HEK293 (cell line): ENCODE measurements around the gene FOXN1.

Source experiments
- CTCF ChIA-PET: fragments of 350-600 bp; formaldehyde crosslinking; extraction: SDS; loops from one replicate; lab custom pipeline; 2021; ENCODE audit warnings: antibody characterized with exemption; lab: Yijun Ruan, JAX
- POLR2A ChIA-PET: fragments of 300-600 bp; formaldehyde crosslinking; extraction: SDS; loops from one replicate; lab custom pipeline; 2020; ENCODE audit warnings: antibody characterized with exemption, inconsistent platforms; lab: Yijun Ruan, JAX
- H3K27ac ChIP-seq: fragments of 200-500 bp; sonication (Bioruptor generic); 2 replicates; pipeline ENCODE4 v1.5.1; 2014; ENCODE audit warnings: low read depth, low read length, control low read depth, inconsistent platforms; ENCODE audit errors: extremely low read depth
- H3K36me3 ChIP-seq, 2 experiments: fragments of 200-500 bp in 1 of 2; sonication (Bioruptor generic) in 1 of 2; 1 replicate in 1 of 2; 2 replicates in 1 of 2; pipeline ENCODE4 v1.5.1; 2014 to 2017; ENCODE audit warnings: inconsistent platforms in 2 of 2, low read length in 2 of 2; ENCODE audit not compliant: control insufficient read depth in 2 of 2, insufficient read depth in 1 of 2
- H3K4me1 ChIP-seq: fragments of 200-500 bp; sonication (Bioruptor generic); 2 replicates; pipeline ENCODE4 v1.5.1; 2014; ENCODE audit warnings: mild to moderate bottlenecking, low read length, inconsistent platforms; ENCODE audit not compliant: control insufficient read depth, insufficient read depth
- H3K4me3 ChIP-seq: 2 replicates; pipeline ENCODE4 v1.5.1; 2011; ENCODE audit warnings: low read depth, mild to moderate bottlenecking, control low read depth, low read length, moderate library complexity
- H3K9me3 ChIP-seq: fragments of 200-500 bp; sonication (Bioruptor generic); 2 replicates; pipeline ENCODE4 v1.5.1; 2014; ENCODE audit warnings: low read depth, low read length, inconsistent platforms; ENCODE audit not compliant: control insufficient read depth, insufficient read depth
- KLF8 ChIP-seq: fragments of 450-650 bp; formaldehyde crosslinking; IDR thresholded peaks from 2 replicates; pipeline ENCODE4 v1.5.1; 2016; ENCODE audit warnings: missing biosample characterization, missing genetic modification characterization
- MYNN ChIP-seq: fragments of 450-650 bp; formaldehyde crosslinking; IDR thresholded peaks from 2 replicates; pipeline ENCODE4 v1.5.1; 2016; ENCODE audit warnings: missing biosample characterization, missing genetic modification characterization, borderline replicate concordance
- OVOL3 ChIP-seq: fragments of 450-650 bp; formaldehyde crosslinking; IDR thresholded peaks from 2 replicates; pipeline ENCODE4 v1.5.1; 2016; ENCODE audit warnings: missing biosample characterization, missing genetic modification characterization
- SCRT1 ChIP-seq: fragments of 450-650 bp; formaldehyde crosslinking; IDR thresholded peaks from 2 replicates; pipeline ENCODE4 v1.5.1; 2016; ENCODE audit warnings: missing biosample characterization, missing genetic modification characterization, borderline replicate concordance
- ZNF10 ChIP-seq: fragments of 450-650 bp; formaldehyde crosslinking; IDR thresholded peaks from 2 replicates; pipeline ENCODE4 v1.5.1; 2017; ENCODE audit warnings: missing biosample characterization, missing genetic modification characterization
- ZNF174 ChIP-seq: fragments of 450-650 bp; formaldehyde crosslinking; IDR thresholded peaks from 2 replicates; pipeline ENCODE4 v1.5.0; 2017; ENCODE audit warnings: missing biosample characterization, mild to moderate bottlenecking, missing genetic modification characterization
- ZNF223 ChIP-seq: fragments of 450-650 bp; formaldehyde crosslinking; IDR thresholded peaks from 2 replicates; pipeline ENCODE4 v1.5.1; 2016; ENCODE audit warnings: missing biosample characterization, missing genetic modification characterization
- ZNF416 ChIP-seq: fragments of 450-650 bp; formaldehyde crosslinking; IDR thresholded peaks from 2 replicates; pipeline ENCODE4 v1.5.1; 2016; ENCODE audit warnings: missing biosample characterization, missing genetic modification characterization
- ZNF529 ChIP-seq: fragments of 450-650 bp; formaldehyde crosslinking; IDR thresholded peaks from 2 replicates; pipeline ENCODE4 v1.5.1; 2017; ENCODE audit warnings: missing genetic modification characterization, missing biosample characterization; ENCODE audit not compliant: insufficient replicate concordance
- ZNF548 ChIP-seq: fragments of 450-650 bp; formaldehyde crosslinking; IDR thresholded peaks from 2 replicates; pipeline ENCODE4 v1.5.1; 2016; ENCODE audit warnings: missing biosample characterization, missing genetic modification characterization
- ZNF571 ChIP-seq: fragments of 450-650 bp; formaldehyde crosslinking; IDR thresholded peaks from 2 replicates; pipeline ENCODE4 v1.5.0; 2017; ENCODE audit warnings: missing biosample characterization, missing genetic modification characterization
- ZNF623 ChIP-seq: fragments of 450-650 bp; formaldehyde crosslinking; IDR thresholded peaks from 2 replicates; pipeline ENCODE4 v1.5.1; 2016; ENCODE audit warnings: missing biosample characterization, missing genetic modification characterization
- ZNF830 ChIP-seq: fragments of 450-650 bp; IDR thresholded peaks from 2 replicates; pipeline ENCODE4 v1.5.0; 2018; ENCODE audit warnings: missing biosample characterization, missing genetic modification characterization, low read depth, mild to moderate bottlenecking, moderate library complexity
- ZXDB ChIP-seq: fragments of 450-650 bp; formaldehyde crosslinking; IDR thresholded peaks from 2 replicates; pipeline ENCODE4 v1.5.1; 2016; ENCODE audit warnings: missing biosample characterization, missing genetic modification characterization
- TF ChIP-seq, protein P1 (sequence below): fragments of 450-650 bp; formaldehyde crosslinking; IDR thresholded peaks from 2 replicates; pipeline ENCODE4 v1.5.1; 2017; ENCODE audit warnings: missing biosample characterization, missing genetic modification characterization
- TF ChIP-seq, protein P2 (sequence below): fragments of 450-650 bp; formaldehyde crosslinking; IDR thresholded peaks from 2 replicates; pipeline ENCODE4 v1.5.1; 2016; ENCODE audit warnings: missing biosample characterization, missing genetic modification characterization
- TF ChIP-seq, protein P3 (sequence below): fragments of 450-650 bp; formaldehyde crosslinking; IDR thresholded peaks from 2 replicates; pipeline ENCODE4 v1.5.1; 2016; ENCODE audit warnings: missing biosample characterization, missing genetic modification characterization, borderline replicate concordance
- TF ChIP-seq, protein P4 (sequence below): fragments of 450-650 bp; formaldehyde crosslinking; conservative IDR thresholded peaks from 2 replicates; pipeline ENCODE4 v1.5.1; 2016; ENCODE audit warnings: low read depth, missing biosample characterization, missing genetic modification characterization

FOXN1 gene

DNA sequence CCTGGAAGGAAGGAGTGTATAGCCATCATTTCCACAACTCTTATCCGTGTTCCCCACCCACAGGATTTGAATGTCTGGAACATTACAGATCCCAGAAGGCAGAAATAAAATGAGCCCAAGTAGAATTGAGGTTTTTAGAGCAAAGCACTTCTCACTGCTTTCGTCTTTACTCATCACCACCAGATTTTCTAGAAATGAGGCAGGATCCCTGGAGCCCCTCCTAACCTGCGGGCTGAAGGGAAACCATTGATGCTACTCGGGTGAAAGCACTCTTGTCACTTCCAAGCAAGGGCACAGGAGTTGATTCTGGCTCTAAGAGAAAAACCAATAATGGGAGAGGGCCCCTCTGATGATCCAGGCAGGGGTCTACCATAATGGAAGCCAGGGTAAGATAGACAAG lies 73.4 kb downstream of the FOXN1 start:
- Histone ChIP-seq H3K9me3 (no peaks in the 10 kb centered on the region), H3K27ac (no peak overlapping the region), H3K4me3 (no peak overlapping the region), H3K36me3 (peaks cover 49 to 79% of the 10 kb centered on the region in 2 experiments), H3K4me1 (no peaks in the 10 kb centered on the region)
- TF ChIP-seq ZXDB (tag by site-specific recombination), result no peak
- TF ChIP-seq ZNF548 (tag by site-specific recombination), result no peak
- no peak for TF ChIP-seq ZNF571 (tag by site-specific recombination)
- TF ChIP-seq ZNF529 (tag by site-specific recombination), result no peak
- TF ChIP-seq ZNF623, result no peak
- TF ChIP-seq, protein P1, sequence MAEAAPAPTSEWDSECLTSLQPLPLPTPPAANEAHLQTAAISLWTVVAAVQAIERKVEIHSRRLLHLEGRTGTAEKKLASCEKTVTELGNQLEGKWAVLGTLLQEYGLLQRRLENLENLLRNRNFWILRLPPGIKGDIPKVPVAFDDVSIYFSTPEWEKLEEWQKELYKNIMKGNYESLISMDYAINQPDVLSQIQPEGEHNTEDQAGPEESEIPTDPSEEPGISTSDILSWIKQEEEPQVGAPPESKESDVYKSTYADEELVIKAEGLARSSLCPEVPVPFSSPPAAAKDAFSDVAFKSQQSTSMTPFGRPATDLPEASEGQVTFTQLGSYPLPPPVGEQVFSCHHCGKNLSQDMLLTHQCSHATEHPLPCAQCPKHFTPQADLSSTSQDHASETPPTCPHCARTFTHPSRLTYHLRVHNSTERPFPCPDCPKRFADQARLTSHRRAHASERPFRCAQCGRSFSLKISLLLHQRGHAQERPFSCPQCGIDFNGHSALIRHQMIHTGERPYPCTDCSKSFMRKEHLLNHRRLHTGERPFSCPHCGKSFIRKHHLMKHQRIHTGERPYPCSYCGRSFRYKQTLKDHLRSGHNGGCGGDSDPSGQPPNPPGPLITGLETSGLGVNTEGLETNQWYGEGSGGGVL (tag by site-specific recombination), result no peak
- no peak for TF ChIP-seq ZNF10 (tag by site-specific recombination)
- TF ChIP-seq, protein P2, sequence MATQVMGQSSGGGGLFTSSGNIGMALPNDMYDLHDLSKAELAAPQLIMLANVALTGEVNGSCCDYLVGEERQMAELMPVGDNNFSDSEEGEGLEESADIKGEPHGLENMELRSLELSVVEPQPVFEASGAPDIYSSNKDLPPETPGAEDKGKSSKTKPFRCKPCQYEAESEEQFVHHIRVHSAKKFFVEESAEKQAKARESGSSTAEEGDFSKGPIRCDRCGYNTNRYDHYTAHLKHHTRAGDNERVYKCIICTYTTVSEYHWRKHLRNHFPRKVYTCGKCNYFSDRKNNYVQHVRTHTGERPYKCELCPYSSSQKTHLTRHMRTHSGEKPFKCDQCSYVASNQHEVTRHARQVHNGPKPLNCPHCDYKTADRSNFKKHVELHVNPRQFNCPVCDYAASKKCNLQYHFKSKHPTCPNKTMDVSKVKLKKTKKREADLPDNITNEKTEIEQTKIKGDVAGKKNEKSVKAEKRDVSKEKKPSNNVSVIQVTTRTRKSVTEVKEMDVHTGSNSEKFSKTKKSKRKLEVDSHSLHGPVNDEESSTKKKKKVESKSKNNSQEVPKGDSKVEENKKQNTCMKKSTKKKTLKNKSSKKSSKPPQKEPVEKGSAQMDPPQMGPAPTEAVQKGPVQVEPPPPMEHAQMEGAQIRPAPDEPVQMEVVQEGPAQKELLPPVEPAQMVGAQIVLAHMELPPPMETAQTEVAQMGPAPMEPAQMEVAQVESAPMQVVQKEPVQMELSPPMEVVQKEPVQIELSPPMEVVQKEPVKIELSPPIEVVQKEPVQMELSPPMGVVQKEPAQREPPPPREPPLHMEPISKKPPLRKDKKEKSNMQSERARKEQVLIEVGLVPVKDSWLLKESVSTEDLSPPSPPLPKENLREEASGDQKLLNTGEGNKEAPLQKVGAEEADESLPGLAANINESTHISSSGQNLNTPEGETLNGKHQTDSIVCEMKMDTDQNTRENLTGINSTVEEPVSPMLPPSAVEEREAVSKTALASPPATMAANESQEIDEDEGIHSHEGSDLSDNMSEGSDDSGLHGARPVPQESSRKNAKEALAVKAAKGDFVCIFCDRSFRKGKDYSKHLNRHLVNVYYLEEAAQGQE (tag by site-specific recombination), result no peak
- TF ChIP-seq ZNF223 (tag by site-specific recombination), result no peak
- no peak for TF ChIP-seq MYNN
- no peak for TF ChIP-seq KLF8 (tag by site-specific recombination)
- no peak for TF ChIP-seq SCRT1 (tag by site-specific recombination)
- no peak for TF ChIP-seq ZNF416 (tag by site-specific recombination)
- ChIA-PET POLR2A (interaction anchor here (1.7 to 3.2 kb wide), 3 partner anchors 8 to 13 kb away, joined by 5 to 18 read pairs (median 8); partner anchors contain the start of gene PIGS), CTCF (interaction anchor here (0.6 to 1.1 kb wide), 2 partner anchors 14 to 34 kb away, joined by 3 to 4 read pairs; no protein-coding TSS in a partner anchor)

DNA sequence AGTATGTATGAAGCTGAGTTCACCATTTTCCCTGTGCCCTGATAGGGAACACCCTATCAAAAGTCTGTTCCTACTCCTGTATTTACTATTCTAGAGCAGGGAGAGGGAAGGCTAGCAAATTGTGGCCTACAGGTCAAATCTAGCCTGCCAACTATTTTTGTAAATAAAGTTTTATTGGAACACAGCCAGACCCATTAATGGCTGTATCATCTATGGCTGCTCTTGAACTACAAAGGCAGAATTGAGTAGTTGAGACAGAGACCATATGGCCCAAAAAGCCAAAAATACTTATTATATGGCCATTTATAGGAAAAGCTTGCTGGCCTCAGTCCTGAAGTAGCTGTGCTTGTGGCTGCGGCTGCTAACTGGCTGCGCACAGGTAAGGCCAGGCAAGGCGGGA lies 74.8 kb downstream of the FOXN1 start:
- H3K27ac ChIP-seq, result no peak overlapping the region
- no peaks in the 10 kb centered on the region for H3K4me1 ChIP-seq
- no peaks in the 10 kb centered on the region for H3K9me3 ChIP-seq
- ChIA-PET CTCF (interaction anchor here (0.9 kb wide), 1 partner anchor 49 kb away, joined by 3 read pairs; no protein-coding TSS in a partner anchor), POLR2A (interaction anchor here (1.2 to 2.5 kb wide), 5 partner anchors 9 to 18 kb away, joined by 3 to 8 read pairs (median 5); partner anchors contain the start of genes PIGS and SPAG5)
- H3K36me3 ChIP-seq, result peaks cover 63 to 89% of the 10 kb centered on the region in 2 experiments
- no peak overlapping the region for H3K4me3 ChIP-seq
- TF ChIP-seq OVOL3 (no peak), ZNF548 (tag by site-specific recombination) (no peak), ZNF174 (tag by site-specific recombination) (no peak), ZNF830 (tag by site-specific recombination) (no peak)
- TF ChIP-seq, protein P3, sequence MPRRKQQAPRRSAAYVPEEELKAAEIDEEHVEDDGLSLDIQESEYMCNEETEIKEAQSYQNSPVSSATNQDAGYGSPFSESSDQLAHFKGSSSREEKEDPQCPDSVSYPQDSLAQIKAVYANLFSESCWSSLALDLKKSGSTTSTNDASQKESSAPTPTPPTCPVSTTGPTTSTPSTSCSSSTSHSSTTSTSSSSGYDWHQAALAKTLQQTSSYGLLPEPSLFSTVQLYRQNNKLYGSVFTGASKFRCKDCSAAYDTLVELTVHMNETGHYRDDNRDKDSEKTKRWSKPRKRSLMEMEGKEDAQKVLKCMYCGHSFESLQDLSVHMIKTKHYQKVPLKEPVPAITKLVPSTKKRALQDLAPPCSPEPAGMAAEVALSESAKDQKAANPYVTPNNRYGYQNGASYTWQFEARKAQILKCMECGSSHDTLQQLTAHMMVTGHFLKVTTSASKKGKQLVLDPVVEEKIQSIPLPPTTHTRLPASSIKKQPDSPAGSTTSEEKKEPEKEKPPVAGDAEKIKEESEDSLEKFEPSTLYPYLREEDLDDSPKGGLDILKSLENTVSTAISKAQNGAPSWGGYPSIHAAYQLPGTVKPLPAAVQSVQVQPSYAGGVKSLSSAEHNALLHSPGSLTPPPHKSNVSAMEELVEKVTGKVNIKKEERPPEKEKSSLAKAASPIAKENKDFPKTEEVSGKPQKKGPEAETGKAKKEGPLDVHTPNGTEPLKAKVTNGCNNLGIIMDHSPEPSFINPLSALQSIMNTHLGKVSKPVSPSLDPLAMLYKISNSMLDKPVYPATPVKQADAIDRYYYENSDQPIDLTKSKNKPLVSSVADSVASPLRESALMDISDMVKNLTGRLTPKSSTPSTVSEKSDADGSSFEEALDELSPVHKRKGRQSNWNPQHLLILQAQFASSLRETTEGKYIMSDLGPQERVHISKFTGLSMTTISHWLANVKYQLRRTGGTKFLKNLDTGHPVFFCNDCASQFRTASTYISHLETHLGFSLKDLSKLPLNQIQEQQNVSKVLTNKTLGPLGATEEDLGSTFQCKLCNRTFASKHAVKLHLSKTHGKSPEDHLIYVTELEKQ, result no peak
- TF ChIP-seq, protein P4, sequence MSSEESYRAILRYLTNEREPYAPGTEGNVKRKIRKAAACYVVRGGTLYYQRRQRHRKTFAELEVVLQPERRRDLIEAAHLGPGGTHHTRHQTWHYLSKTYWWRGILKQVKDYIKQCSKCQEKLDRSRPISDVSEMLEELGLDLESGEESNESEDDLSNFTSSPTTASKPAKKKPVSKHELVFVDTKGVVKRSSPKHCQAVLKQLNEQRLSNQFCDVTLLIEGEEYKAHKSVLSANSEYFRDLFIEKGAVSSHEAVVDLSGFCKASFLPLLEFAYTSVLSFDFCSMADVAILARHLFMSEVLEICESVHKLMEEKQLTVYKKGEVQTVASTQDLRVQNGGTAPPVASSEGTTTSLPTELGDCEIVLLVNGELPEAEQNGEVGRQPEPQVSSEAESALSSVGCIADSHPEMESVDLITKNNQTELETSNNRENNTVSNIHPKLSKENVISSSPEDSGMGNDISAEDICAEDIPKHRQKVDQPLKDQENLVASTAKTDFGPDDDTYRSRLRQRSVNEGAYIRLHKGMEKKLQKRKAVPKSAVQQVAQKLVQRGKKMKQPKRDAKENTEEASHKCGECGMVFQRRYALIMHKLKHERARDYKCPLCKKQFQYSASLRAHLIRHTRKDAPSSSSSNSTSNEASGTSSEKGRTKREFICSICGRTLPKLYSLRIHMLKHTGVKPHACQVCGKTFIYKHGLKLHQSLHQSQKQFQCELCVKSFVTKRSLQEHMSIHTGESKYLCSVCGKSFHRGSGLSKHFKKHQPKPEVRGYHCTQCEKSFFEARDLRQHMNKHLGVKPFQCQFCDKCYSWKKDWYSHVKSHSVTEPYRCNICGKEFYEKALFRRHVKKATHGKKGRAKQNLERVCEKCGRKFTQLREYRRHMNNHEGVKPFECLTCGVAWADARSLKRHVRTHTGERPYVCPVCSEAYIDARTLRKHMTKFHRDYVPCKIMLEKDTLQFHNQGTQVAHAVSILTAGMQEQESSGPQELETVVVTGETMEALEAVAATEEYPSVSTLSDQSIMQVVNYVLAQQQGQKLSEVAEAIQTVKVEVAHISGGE, result no peak
